VCaP (cell line): ENCODE results near the gene TNIP2.
"Not testable (repeated sequence)": the region's sequence is repeated elsewhere in the genome, so short reads cannot be mapped to it uniquely, and the experiment has no call there.

Experiments
- H3K27ac ChIP-seq: fragments of 450-650 bp; 2 replicates; pipeline ENCODE4 v1.5.1; 2017
- CTCF ChIP-seq: fragments of 450-650 bp; conservative IDR thresholded peaks from 2 replicates; pipeline ENCODE4 v1.5.1; 2017; ENCODE audit warnings: mild to moderate bottlenecking, moderate library complexity

Gene TNIP2

GRCh38 chr4:2787230-2788100 is 31.3 kb upstream of the TNIP2 start:
- no peak overlapping the region for H3K27ac ChIP-seq
- no peak for TF ChIP-seq CTCF

DNA sequence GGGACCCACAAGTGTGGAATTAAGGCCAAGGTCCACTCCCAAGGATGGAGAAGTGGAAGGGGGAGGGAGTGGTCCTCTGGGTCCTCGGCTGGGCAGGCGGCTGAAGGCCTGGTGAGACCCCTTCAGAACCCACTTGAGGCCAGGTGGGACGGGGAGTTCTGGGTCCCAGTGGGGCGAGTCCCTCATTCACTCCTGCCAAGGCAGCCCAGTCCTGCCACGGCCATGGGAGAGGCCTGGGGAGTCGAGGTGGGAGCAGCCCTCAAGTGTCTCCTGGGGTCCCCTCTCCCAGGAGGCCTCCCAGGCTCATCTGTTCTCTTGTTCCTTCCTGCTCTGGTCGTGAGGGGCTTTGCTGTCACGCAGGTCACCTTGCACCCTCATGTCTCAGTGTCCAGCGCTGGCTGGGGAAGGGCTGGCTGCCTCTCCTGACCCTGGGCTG is 30.7 kb upstream of the TNIP2 start:
- no peak for TF ChIP-seq CTCF
- no peak overlapping the region for H3K27ac ChIP-seq

- TF ChIP-seq CTCF, result no peak
- no peak overlapping the region for H3K27ac ChIP-seq
Measured at GRCh38 chr4:2786152-2786671, 30.1 kb upstream of the TNIP2 start.

DNA sequence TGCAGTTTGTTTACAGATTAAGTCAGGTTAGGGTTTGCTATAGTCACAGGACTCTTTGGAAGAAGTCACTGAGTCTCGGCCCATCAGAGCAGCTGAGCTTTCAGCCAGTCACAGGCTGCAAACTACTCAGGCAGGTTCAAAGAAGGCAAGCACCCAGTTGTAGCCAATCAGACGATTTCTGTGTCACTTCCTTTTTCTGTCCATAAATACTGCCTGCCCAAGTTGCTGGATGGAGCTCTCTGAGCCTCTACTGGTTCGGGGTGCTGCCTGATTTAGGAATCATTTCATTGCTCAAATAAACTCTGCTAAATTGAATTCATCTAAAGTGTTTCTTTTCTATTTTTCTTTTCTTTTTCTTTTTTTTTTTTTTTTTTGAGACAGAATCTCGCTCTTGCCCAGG is 29.5 kb upstream of the TNIP2 start:
- no peak for TF ChIP-seq CTCF

GRCh38 chr4:2783790-2784189 is 27.7 kb upstream of the TNIP2 start:
- TF ChIP-seq CTCF, result no peak
- H3K27ac ChIP-seq, result no peak overlapping the region

More for the DNA sequence above, 29.5 kb upstream of the TNIP2 start:
- no peak overlapping the region for H3K27ac ChIP-seq

DNA sequence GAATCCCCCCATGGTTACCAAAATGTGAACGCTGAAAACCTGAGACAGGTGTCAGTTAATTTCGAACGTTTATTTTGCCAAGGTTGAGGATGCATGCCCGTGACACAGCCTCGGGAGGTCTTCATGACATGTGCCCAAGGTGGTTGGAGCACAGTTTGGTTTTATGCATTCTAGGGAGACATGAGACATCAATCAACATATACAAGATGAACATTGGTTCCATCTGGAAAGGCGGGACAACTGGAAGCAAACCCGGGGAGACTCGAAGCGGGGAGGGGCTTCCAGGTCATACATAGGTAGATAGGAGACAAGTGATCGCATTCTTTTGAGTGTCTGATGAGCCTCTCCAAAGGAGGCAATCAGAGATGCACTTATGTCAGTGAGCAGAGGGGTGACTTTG is 25.8 kb upstream of the TNIP2 start:
- no peak for TF ChIP-seq CTCF
- H3K27ac ChIP-seq, result no peak overlapping the region

DNA sequence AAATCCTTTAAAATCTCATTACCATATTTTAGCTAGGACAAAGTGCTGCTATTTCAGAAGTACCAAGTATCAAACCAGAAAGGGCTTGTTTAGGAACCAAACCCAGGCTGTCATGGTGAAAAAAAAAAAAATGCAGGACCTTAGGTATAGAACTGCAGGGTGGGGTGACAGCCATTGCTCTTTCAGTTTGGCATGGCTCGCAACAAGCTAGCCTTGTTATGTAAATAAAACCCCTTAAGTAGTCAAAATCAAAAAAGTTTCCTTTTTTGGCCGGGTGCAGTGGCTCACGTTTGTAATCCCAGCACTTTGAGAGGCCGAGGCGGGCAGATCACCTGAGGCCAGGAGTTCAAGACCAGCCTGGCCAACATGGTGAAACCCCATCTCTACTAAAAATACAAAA is 24.5 kb upstream of the TNIP2 start:
- not testable (repeated sequence) for H3K27ac ChIP-seq

DNA sequence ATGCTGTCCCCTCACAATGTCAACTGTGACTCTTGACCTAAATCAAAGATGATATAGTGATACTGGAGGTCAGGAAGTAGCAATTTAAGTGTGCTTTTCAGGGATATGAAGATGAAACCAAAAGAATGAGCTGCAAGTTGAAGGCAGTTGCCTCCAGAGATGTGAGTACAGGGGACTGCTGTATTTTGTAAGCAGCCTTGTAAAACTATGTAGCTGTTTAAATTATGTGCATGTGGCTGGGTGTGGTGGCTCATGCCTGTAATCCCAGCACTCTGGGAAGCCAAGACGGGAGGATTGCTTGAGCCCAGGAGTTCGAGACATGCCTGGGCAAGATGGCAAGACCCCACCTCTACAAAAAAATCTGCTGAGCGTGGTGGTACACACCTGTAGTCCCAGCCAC is 15.1 kb upstream of the TNIP2 start:
- no peak for TF ChIP-seq CTCF
- no peak overlapping the region for H3K27ac ChIP-seq
